Measurements from ENCODE around the gene ADIPOQ.
"Not testable (repeated sequence)": the region's sequence is repeated elsewhere in the genome, so short reads cannot be mapped to it uniquely, and the experiment has no call there.

Gene ADIPOQ

GRCh38 chr3:186888569-186888968 lies 46.1 kb downstream of the ADIPOQ start (continued):
- TF ChIP-seq ZFP3 (CRISPR knock-in tag; IDR thresholded peaks at IDR 0.05) (no peak), OSR1 (CRISPR knock-in tag; IDR thresholded peaks at IDR 0.05) (no peak)

GRCh38 chr3:186889698-186890097 lies 47.2 kb downstream of the ADIPOQ start:
- not testable (repeated sequence) for ATAC-seq

DNA sequence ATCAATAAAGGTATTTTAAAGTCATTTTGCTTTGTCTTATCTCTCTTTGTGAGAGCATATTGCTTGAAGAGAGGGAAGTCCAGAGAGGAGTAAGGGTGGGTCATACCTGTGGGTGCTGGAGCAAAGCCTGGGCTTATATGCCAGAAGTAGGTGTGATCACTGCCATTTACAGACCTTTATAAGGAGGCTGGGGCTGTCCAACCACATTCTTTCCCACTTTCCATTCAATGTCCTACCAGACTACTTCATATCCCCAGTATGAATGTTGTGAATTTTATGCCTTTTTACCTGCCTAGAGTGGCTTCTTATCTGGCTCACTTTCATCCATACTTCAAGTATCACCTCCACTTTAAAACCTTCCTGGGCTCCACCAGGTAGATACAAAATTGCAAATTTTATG lies 48.4 kb downstream of the ADIPOQ start:
- ATAC-seq = no peak
- TF ChIP-seq ZNF565 (CRISPR knock-in tag; conservative IDR thresholded peaks at IDR 0.05; ENCODE audit: low read depth) = no peak
- TF ChIP-seq, protein P1, sequence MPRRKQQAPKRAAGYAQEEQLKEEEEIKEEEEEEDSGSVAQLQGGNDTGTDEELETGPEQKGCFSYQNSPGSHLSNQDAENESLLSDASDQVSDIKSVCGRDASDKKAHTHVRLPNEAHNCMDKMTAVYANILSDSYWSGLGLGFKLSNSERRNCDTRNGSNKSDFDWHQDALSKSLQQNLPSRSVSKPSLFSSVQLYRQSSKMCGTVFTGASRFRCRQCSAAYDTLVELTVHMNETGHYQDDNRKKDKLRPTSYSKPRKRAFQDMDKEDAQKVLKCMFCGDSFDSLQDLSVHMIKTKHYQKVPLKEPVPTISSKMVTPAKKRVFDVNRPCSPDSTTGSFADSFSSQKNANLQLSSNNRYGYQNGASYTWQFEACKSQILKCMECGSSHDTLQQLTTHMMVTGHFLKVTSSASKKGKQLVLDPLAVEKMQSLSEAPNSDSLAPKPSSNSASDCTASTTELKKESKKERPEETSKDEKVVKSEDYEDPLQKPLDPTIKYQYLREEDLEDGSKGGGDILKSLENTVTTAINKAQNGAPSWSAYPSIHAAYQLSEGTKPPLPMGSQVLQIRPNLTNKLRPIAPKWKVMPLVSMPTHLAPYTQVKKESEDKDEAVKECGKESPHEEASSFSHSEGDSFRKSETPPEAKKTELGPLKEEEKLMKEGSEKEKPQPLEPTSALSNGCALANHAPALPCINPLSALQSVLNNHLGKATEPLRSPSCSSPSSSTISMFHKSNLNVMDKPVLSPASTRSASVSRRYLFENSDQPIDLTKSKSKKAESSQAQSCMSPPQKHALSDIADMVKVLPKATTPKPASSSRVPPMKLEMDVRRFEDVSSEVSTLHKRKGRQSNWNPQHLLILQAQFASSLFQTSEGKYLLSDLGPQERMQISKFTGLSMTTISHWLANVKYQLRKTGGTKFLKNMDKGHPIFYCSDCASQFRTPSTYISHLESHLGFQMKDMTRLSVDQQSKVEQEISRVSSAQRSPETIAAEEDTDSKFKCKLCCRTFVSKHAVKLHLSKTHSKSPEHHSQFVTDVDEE (CRISPR knock-in tag; IDR thresholded peaks at IDR 0.05) = no peak
- TF ChIP-seq ESRRG (CRISPR knock-in tag; IDR thresholded peaks at IDR 0.05) = no peak
- no peak for TF ChIP-seq ZFP3 (CRISPR knock-in tag; IDR thresholded peaks at IDR 0.05)
- TF ChIP-seq BACH2 (CRISPR knock-in tag; IDR thresholded peaks at IDR 0.05; ENCODE audit: borderline replicate concordance) = no peak
- no peak for TF ChIP-seq TCF4 (CRISPR knock-in tag; IDR thresholded peaks at IDR 0.05; ENCODE audit: borderline replicate concordance)
- no peak for TF ChIP-seq ZC3H10 (CRISPR knock-in tag; IDR thresholded peaks at IDR 0.05)
- TF ChIP-seq, protein P2, sequence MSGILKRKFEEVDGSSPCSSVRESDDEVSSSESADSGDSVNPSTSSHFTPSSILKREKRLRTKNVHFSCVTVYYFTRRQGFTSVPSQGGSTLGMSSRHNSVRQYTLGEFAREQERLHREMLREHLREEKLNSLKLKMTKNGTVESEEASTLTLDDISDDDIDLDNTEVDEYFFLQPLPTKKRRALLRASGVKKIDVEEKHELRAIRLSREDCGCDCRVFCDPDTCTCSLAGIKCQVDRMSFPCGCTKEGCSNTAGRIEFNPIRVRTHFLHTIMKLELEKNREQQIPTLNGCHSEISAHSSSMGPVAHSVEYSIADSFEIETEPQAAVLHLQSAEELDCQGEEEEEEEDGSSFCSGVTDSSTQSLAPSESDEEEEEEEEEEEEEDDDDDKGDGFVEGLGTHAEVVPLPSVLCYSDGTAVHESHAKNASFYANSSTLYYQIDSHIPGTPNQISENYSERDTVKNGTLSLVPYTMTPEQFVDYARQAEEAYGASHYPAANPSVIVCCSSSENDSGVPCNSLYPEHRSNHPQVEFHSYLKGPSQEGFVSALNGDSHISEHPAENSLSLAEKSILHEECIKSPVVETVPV (CRISPR knock-in tag; IDR thresholded peaks at IDR 0.05) = no peak
- TF ChIP-seq CSDC2 (CRISPR knock-in tag; IDR thresholded peaks at IDR 0.05) = no peak
- no peak for TF ChIP-seq ZFP30 (CRISPR knock-in tag; IDR thresholded peaks at IDR 0.05)

DNA sequence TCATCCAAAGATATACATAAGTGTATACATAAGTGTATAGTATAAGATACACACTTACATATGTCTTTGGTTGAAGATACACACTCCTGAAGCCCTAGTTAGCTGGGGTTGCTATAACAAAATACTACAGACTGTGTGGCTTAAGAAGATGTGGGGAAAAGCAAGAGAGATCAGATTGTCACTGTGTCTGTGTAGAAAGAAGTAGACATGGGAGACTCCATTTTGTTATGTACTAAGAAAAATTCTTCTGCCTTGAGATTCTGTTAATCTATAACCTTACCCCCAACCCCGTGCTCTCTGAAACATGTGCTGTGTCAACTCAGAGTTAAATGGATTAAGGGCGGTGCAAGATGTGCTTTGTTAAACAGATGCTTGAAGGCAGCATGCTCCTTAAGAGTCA lies 50.6 kb downstream of the ADIPOQ start:
- not testable (repeated sequence) for ATAC-seq

DNA sequence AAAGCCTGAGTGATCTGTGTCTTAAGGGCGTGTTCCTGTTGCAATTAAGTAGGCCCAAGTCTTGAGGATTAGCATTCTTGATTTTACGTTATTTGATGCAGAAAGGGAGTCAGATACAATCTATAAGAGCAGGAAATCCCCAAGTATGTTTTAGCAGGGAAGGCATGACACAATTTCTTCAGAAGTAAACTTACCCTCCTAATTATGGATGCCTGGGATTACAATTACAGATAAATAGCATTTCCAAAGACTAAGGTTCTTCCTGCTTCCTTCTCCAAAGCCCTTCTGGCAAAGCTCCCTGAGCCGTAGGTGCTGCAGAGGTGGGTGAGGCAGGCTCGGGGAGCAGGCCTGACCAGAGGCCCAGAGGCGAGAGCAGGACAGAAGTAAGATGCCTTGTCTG lies 52.9 kb downstream of the ADIPOQ start:
- no peak for ATAC-seq
- TF ChIP-seq ZNF8 (CRISPR knock-in tag; IDR thresholded peaks at IDR 0.05) (no peak), TCF4 (CRISPR knock-in tag; IDR thresholded peaks at IDR 0.05; ENCODE audit: borderline replicate concordance) (no peak), ARNTL (CRISPR knock-in tag; IDR thresholded peaks at IDR 0.05; ENCODE audit: borderline replicate concordance, low read depth) (no peak), OSR1 (CRISPR knock-in tag; IDR thresholded peaks at IDR 0.05) (no peak), TOX (CRISPR knock-in tag; IDR thresholded peaks at IDR 0.05; ENCODE audit: borderline replicate concordance) (no peak), RARB (CRISPR knock-in tag; IDR thresholded peaks at IDR 0.05) (no peak)
- TF ChIP-seq, protein P1 (CRISPR knock-in tag; IDR thresholded peaks at IDR 0.05) = no peak
- TF ChIP-seq, protein P2 (CRISPR knock-in tag; IDR thresholded peaks at IDR 0.05) = no peak
- TF ChIP-seq, protein P3, sequence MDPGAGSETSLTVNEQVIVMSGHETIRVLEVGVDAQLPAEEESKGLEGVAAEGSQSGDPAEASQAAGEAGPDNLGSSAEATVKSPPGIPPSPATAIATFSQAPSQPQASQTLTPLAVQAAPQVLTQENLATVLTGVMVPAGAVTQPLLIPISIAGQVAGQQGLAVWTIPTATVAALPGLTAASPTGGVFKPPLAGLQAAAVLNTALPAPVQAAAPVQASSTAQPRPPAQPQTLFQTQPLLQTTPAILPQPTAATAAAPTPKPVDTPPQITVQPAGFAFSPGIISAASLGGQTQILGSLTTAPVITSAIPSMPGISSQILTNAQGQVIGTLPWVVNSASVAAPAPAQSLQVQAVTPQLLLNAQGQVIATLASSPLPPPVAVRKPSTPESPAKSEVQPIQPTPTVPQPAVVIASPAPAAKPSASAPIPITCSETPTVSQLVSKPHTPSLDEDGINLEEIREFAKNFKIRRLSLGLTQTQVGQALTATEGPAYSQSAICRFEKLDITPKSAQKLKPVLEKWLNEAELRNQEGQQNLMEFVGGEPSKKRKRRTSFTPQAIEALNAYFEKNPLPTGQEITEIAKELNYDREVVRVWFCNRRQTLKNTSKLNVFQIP (CRISPR knock-in tag; IDR thresholded peaks at IDR 0.05; ENCODE audit: borderline replicate concordance, low read depth) = no peak
